MM.1S (cell line): ENCODE data around the gene RBM47.

ENCODE experiments used
- DNase-seq: peaks from one replicate; pipeline ENCODE4 v3.0.0-alpha.2; 2015
- H2AFZ ChIP-seq: fragments of 300-600 bp; sonication (generic); 2 replicates; pipeline ENCODE4 v1.6.0; 2016; ENCODE audit warnings: antibody characterized with exemption, low read length
- H3F3A ChIP-seq: fragments of 300-600 bp; sonication (generic); 2 replicates; pipeline ENCODE4 v1.6.1; 2016; ENCODE audit warnings: mild to moderate bottlenecking, antibody characterized with exemption, low read length, moderate library complexity, mixed read lengths; ENCODE audit not compliant: insufficient read depth
- H3K27ac ChIP-seq: fragments of 300-600 bp; sonication (generic); 2 replicates; pipeline ENCODE4 v1.5.1; 2016; ENCODE audit warnings: mild to moderate bottlenecking, low read length
- H3K27me3 ChIP-seq: fragments of 300-600 bp; sonication (generic); replicated peaks from 2 replicates; pipeline ENCODE4 v1.6.0; 2016; ENCODE audit warnings: low read length; ENCODE audit not compliant: insufficient read depth
- H3K36me3 ChIP-seq: fragments of 300-600 bp; sonication (generic); replicated peaks from 2 replicates; pipeline ENCODE4 v1.6.1; 2016; ENCODE audit warnings: mild to moderate bottlenecking, low read length, mixed read lengths; ENCODE audit not compliant: insufficient read depth
- H3K4me1 ChIP-seq: fragments of 300-600 bp; sonication (generic); 2 replicates; pipeline ENCODE4 v1.6.1; 2016; ENCODE audit warnings: low read length, mixed read lengths
- H3K4me2 ChIP-seq: fragments of 300-600 bp; sonication (generic); 2 replicates; pipeline ENCODE4 v1.6.0; 2016; ENCODE audit warnings: low read depth, low read length
- H3K4me3 ChIP-seq: fragments of 300-600 bp; sonication (generic); 2 replicates; pipeline ENCODE4 v1.5.1; 2016; ENCODE audit warnings: low read length, mixed read lengths
- H3K79me2 ChIP-seq: fragments of 300-600 bp; sonication (generic); 2 replicates; pipeline ENCODE4 v1.6.1; 2016; ENCODE audit warnings: mixed run types, low read length, mixed read lengths
- H3K9ac ChIP-seq: fragments of 300-600 bp; sonication (generic); 2 replicates; pipeline ENCODE4 v1.6.1; 2016; ENCODE audit warnings: low read length, mixed read lengths
- H3K9me2 ChIP-seq: fragments of 300-600 bp; sonication (generic); replicated peaks from 2 replicates; pipeline ENCODE4 v1.6.1; 2016; ENCODE audit warnings: mild to moderate bottlenecking, low read length, mixed read lengths; ENCODE audit not compliant: insufficient read depth
- H3K9me3 ChIP-seq: fragments of 300-600 bp; sonication (generic); replicated peaks from 2 replicates; pipeline ENCODE4 v1.6.1; 2016; ENCODE audit warnings: mild to moderate bottlenecking, low read length, mixed read lengths; ENCODE audit not compliant: insufficient read depth
- H4K20me1 ChIP-seq: fragments of 300-600 bp; sonication (generic); 2 replicates; pipeline ENCODE4 v1.6.1; 2016; ENCODE audit warnings: mild to moderate bottlenecking, low read length, moderate library complexity, mixed read lengths; ENCODE audit not compliant: insufficient read depth
- EZH2 ChIP-seq: fragments of 300-600 bp; sonication (generic); optimal IDR thresholded peaks from 2 replicates; pipeline ENCODE3; 2017; ENCODE audit warnings: low read depth, mild to moderate bottlenecking, antibody characterized with exemption, low read length, mixed read lengths
- EZH2phosphoT487 ChIP-seq: fragments of 300-600 bp; sonication (generic); IDR thresholded peaks from 2 replicates; pipeline ENCODE4 v1.6.1; 2018; ENCODE audit warnings: antibody characterized with exemption, low read length
- TF ChIP-seq, protein P1 (sequence below): fragments of 300-600 bp; sonication (generic); IDR thresholded peaks from 2 replicates; pipeline ENCODE4 v1.5.1; 2016; ENCODE audit warnings: antibody characterized with exemption, low read length, mixed read lengths

RBM47 gene

DNA sequence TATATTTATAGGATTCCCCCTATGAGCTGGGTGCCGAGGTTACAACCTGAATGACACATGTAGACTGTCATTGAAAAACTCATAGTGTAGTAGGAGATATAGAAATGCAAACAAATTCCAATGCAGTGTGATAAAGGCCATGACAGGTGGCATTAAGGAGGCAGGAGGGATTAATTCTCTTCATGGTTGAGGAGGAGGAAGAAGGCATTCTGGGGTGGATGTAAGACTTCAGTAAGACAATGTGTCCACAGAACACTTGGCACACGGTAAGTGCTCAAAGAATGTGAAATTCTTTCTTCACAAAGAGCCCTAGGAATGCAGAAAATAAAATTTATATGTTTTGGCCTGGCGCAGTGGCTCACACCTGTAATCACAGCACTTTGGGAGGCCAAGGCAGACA is 136.5 kb downstream of the RBM47 start:
- no peak overlapping the region for H2AFZ ChIP-seq
- no peak overlapping the region for H3K4me3 ChIP-seq
- H3K9me2 ChIP-seq = no peaks in the 10 kb centered on the region
- TF ChIP-seq EZH2phosphoT487 (no peak), EZH2 (no peak)
- TF ChIP-seq, protein P1, sequence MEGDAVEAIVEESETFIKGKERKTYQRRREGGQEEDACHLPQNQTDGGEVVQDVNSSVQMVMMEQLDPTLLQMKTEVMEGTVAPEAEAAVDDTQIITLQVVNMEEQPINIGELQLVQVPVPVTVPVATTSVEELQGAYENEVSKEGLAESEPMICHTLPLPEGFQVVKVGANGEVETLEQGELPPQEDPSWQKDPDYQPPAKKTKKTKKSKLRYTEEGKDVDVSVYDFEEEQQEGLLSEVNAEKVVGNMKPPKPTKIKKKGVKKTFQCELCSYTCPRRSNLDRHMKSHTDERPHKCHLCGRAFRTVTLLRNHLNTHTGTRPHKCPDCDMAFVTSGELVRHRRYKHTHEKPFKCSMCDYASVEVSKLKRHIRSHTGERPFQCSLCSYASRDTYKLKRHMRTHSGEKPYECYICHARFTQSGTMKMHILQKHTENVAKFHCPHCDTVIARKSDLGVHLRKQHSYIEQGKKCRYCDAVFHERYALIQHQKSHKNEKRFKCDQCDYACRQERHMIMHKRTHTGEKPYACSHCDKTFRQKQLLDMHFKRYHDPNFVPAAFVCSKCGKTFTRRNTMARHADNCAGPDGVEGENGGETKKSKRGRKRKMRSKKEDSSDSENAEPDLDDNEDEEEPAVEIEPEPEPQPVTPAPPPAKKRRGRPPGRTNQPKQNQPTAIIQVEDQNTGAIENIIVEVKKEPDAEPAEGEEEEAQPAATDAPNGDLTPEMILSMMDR = no peak
- no peaks in the 10 kb centered on the region for H3K27me3 ChIP-seq
- H3K4me2 ChIP-seq = no peak overlapping the region
- H4K20me1 ChIP-seq = 0 out of 2 replicates have a peak, but pooled peaks cover 5% of the 10 kb centered on the region
- no peak overlapping the region for H3K27ac ChIP-seq
- H3K36me3 ChIP-seq = no peaks in the 10 kb centered on the region
- no peak overlapping the region for H3K9ac ChIP-seq
- H3K4me1 ChIP-seq = 0 out of 2 replicates have a peak, but pooled peaks cover 2% of the 10 kb centered on the region
- no peak for DNase-seq
- H3K9me3 ChIP-seq = no peaks in the 10 kb centered on the region
- H3K79me2 ChIP-seq = peaks cover 83% of the 10 kb centered on the region
- H3F3A ChIP-seq = no peaks in the 10 kb centered on the region

- no peak overlapping the region for H3K4me2 ChIP-seq
- no peaks in the 10 kb centered on the region for H3F3A ChIP-seq
- DNase-seq = no peak
- no peak overlapping the region for H2AFZ ChIP-seq
- no peaks in the 10 kb centered on the region for H3K9me2 ChIP-seq
- no peak overlapping the region for H3K4me3 ChIP-seq
- no peaks in the 10 kb centered on the region for H3K9me3 ChIP-seq
- H3K36me3 ChIP-seq = no peaks in the 10 kb centered on the region
- H3K9ac ChIP-seq = no peak overlapping the region
- no peak overlapping the region for H3K27ac ChIP-seq
- H3K4me1 ChIP-seq = no peaks in the 10 kb centered on the region
- H3K27me3 ChIP-seq = no peaks in the 10 kb centered on the region
- H4K20me1 ChIP-seq = 0 out of 2 replicates have a peak, but pooled peaks cover 5% of the 10 kb centered on the region
- TF ChIP-seq, protein P1 = no peak
- no peak for TF ChIP-seq EZH2phosphoT487
- TF ChIP-seq EZH2 = no peak
- peaks cover 81% of the 10 kb centered on the region for H3K79me2 ChIP-seq
Observed at GRCh38 chr4:40492691-40493090, 137.0 kb downstream of the RBM47 start.

DNA sequence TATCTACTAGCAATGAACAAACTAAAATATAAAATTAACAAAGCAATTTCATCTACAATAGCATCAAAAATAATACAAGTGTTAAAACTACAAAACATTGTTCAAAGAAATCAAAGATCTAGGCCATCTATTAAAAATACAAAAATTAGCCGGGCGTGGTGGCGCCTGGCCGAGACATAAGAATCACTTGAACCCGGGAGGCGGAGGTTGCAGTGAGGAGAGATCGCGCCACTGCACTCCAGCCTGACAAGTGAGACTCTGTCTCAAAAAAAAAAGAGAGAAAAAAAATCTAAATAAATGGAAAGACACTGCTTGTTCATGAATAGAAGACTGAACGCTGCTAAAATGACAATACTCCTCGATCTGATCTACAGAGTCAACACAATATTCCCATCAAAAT is 139.2 kb downstream of the RBM47 start:
- Histone ChIP-seq H3K36me3 (no peaks in the 10 kb centered on the region), H3F3A (no peaks in the 10 kb centered on the region), H3K4me1 (no peaks in the 10 kb centered on the region), H3K4me2 (no peak overlapping the region), H3K27ac (no peak overlapping the region), H3K79me2 (peaks cover 80% of the 10 kb centered on the region), H2AFZ (no peak overlapping the region), H4K20me1 (0 out of 2 replicates have a peak, but pooled peaks cover 5% of the 10 kb centered on the region), H3K4me3 (no peak overlapping the region), H3K9ac (no peak overlapping the region), H3K9me2 (no peaks in the 10 kb centered on the region), H3K9me3 (no peaks in the 10 kb centered on the region), H3K27me3 (no peaks in the 10 kb centered on the region)
- DNase-seq = no peak
- TF ChIP-seq EZH2 (no peak), EZH2phosphoT487 (no peak)
- TF ChIP-seq, protein P1 = no peak
